Measurements from ENCODE around the gene GRIN1.

GRIN1 gene

GRCh38 chr9:137193771-137194170, 54.8 kb downstream of the GRIN1 start:
- no peak for DNase-seq (ENCODE audit: low read depth in 2 of 2)

- no peak for DNase-seq (ENCODE audit: low read depth in 2 of 2)
These were observed 55.4 kb downstream of the GRIN1 start for GRCh38 chr9:137194388-137194787.

GRCh38 chr9:137194909-137195308, 56.0 kb downstream of the GRIN1 start:
- DNase-seq (ENCODE audit: low read depth in 2 of 2), result no peak

GRCh38 chr9:137195525-137196220, 56.7 kb downstream of the GRIN1 start:
- no peak for DNase-seq (ENCODE audit: low read depth in 2 of 2)

GRCh38 chr9:137198051-137198901, 59.3 kb downstream of the GRIN1 start:
- no peak for DNase-seq (ENCODE audit: low read depth in 2 of 2)

GRCh38 chr9:137198902-137199283, 59.9 kb downstream of the GRIN1 start:
- DNase-seq (ENCODE audit: low read depth in 2 of 2), result no peak

- DNase-seq (ENCODE audit: low read depth in 2 of 2), result no peak
These were observed 60.6 kb downstream of the GRIN1 start for GRCh38 chr9:137199411-137200121.

GRCh38 chr9:137200311-137201204, 61.6 kb downstream of the GRIN1 start, which contains the start of gene TPRN:
TSS of gene TPRN (minus strand) at chr9:137200741. CDS start at chr9:137200711, 30 bp downstream.
- DNase-seq (ENCODE audit: low read depth in 2 of 2), result peak; percentile 95 to 98

- DNase-seq (ENCODE audit: low read depth in 2 of 2), result no peak
These were observed 62.4 kb downstream of the GRIN1 start for GRCh38 chr9:137201205-137201868.

- no peak for DNase-seq (ENCODE audit: low read depth in 2 of 2)
These were observed 64.0 kb downstream of the GRIN1 start for GRCh38 chr9:137202966-137203365.

- no peak for DNase-seq (ENCODE audit: low read depth in 2 of 2)
These were observed 65.8 kb downstream of the GRIN1 start for GRCh38 chr9:137204731-137205125.

- DNase-seq (ENCODE audit: low read depth in 2 of 2), result peak; percentile 87 to 89
These were observed 66.4 kb downstream of the GRIN1 start, which contains the start of the genes NDOR1 and TMEM203 for GRCh38 chr9:137205126-137206069. TSS of gene NDOR1 (plus strand) at chr9:137205700. CDS start at chr9:137205778, 78 bp downstream. TSS of gene TMEM203 (minus strand) at chr9:137205648. CDS start at chr9:137205414, 234 bp downstream.

GRCh38 chr9:137206602-137207001, 67.6 kb downstream of the GRIN1 start:
- no peak for DNase-seq (ENCODE audit: low read depth in 2 of 2)

- no peak for DNase-seq (ENCODE audit: low read depth in 2 of 2)
These were observed 72.6 kb downstream of the GRIN1 start for GRCh38 chr9:137211532-137211931.

GRCh38 chr9:137212520-137212919, 73.6 kb downstream of the GRIN1 start:
- no peak for DNase-seq (ENCODE audit: low read depth in 2 of 2)

- no peak for DNase-seq (ENCODE audit: low read depth in 2 of 2)
These were observed 74.5 kb downstream of the GRIN1 start for GRCh38 chr9:137213160-137214060.

- DNase-seq (ENCODE audit: low read depth in 2 of 2), result no peak
These were observed 75.7 kb downstream of the GRIN1 start for GRCh38 chr9:137214620-137215019.

All from stimulated activated CD8-positive, alpha-beta memory T cell treated with anti-CD3 and anti-CD28 coated beads, Interleukin-2, amount 100 ng/mL, for 1 hour (primary cell).